ENCODE data around the gene CDC45.
"Not testable (repeated sequence)": the region's sequence is repeated elsewhere in the genome, so short reads cannot be mapped to it uniquely, and the experiment has no call there.

The CDC45 gene

GRCh38 chr22:19530751-19531150 lies 51.0 kb downstream of the CDC45 start:
- no peak for DNase-seq (ENCODE audit: low spot score)

DNA sequence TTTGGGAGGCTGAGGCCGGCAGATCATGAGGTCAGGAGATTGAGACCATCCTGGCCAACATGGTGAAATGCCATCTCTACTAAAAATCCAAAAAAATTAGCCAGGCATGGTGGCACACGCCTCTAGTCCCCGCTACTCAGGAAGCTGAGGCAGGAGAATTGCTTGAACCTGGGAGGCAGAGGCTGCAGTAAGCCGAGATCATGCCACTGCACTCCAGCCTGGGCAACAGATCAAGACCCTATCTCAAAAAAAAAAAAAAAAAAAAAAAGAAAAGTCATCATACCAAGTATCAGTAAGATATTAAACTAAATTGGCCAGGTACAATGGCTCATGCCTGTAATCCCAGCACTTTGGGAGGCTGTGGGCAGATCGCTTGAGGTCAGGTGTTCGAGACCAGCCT lies 51.6 kb downstream of the CDC45 start:
- not testable (repeated sequence) for DNase-seq (ENCODE audit: low spot score)

GRCh38 chr22:19533049-19533626 lies 53.4 kb downstream of the CDC45 start:
- DNase-seq (ENCODE audit: low spot score): no peak

DNA sequence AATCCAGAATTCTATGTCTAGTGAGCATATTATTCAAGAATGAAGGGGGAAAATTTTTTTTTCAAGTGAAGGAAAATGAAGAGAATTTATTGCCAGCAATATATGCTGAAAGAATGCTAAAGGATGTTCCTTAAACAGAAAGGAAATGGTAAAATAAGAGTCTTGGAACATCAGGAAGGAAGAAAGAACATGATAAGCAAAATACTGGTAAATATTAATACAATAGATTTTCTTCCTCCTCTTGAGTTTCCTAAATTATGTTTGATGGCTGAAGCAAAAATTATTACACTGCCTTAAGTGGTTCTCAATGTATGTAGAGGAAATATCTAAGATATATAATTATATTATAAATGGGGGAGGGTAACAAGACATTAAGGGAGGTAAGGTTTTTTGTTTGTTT lies 54.1 kb downstream of the CDC45 start:
- DNase-seq (ENCODE audit: low spot score): no peak

DNA sequence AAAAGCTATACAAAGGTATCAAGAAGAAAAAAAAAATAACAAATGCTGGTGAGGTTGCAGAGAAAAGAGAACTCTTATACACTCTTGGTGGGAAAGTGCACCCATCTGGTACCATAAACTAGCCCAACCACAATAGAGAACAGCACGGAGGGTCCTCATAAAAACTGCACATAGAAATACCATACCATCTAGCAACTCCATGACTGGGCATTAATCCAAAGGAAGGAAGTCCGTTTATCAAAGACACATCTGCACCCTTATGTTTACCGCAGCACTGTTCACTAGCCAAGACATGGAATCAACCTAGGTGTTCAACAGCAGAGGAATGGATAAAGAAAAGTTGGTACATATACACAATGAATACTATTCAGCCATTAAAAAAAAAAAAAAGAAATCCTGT lies 55.3 kb downstream of the CDC45 start:
- DNase-seq (ENCODE audit: low spot score): no peak

- DNase-seq (ENCODE audit: low spot score): no peak
These were observed 56.8 kb downstream of the CDC45 start for GRCh38 chr22:19536564-19536963.

DNA sequence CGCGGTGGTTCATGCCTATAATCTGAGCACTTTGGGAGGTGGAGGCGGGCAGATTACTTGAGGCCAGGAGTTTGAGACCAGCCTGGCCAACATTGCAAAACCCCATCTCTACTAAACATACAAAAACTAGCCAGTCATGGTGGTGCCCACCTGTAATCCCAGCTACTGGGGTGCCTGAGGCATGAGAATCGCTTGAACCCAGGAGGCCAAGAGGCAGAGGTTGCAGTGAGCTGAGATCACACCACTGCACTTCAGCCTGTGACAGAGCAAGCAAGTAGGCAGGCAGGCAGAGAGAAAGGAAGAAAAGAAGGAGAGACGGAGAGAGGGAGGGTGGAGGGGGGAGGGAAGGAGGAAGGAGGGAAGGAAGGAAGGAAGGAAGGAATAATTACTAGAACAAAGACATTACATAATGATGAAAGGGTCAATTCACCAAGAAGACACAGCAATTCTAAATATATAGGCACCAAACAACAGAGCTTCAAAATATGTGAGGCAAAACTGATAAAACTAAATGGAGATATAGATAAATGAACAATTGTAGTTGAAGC lies 58.3 kb downstream of the CDC45 start:
- DNase-seq (ENCODE audit: low spot score): no peak

- no peak for DNase-seq (ENCODE audit: low spot score)
These were observed 60.7 kb downstream of the CDC45 start for GRCh38 chr22:19540394-19540793.

DNA sequence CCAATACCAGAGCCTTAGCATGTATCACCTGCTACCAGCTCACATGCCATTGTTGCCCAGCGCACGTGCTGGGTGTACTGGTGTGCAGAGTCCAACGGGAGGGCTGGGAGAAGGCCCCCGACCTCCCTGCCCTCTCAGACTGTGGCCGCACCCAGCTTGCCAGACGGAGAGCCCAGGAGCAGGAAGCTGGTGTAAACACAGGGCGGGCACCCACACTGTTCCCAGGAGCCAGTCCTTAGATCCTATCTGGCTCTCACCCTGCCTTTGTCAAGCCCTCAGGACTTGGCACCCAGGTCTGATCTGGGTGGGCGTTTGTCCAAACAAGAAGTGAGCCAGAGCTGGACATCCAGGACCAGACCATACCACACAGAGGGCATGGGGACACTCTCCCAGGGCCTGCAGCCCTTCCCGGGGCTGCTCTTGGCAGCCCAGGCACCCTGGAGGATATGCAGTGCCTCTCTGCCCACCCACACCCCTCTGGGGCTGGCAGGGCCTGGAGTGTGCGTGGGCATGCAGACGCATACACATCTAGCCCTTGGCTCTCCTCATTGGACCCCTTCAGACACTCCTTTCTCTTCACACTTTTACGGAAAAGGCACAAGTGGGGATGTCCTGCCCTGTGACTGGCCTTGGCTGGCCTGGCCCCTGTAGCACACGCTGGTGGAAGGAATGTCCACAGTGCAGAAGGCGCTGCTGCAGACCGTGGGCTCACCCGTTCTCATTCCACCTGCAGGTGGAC lies 64.4 kb downstream of the CDC45 start:
- DNase-seq (ENCODE audit: low spot score): no peak

DNA sequence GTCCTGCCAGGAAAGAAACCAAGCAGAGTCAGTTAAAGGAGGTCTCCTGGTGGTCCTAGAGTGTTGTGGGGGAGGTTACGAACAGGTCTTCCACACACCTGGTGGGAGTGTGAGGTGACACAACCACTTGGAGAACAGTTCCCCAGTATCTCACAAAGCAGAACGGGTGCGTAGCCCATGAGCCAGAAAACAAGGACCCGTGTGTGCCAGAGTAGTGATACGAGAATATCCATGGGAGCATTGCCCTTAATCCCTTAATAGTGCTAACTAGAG lies 66.2 kb downstream of the CDC45 start:
- no peak for DNase-seq (ENCODE audit: low spot score)

DNA sequence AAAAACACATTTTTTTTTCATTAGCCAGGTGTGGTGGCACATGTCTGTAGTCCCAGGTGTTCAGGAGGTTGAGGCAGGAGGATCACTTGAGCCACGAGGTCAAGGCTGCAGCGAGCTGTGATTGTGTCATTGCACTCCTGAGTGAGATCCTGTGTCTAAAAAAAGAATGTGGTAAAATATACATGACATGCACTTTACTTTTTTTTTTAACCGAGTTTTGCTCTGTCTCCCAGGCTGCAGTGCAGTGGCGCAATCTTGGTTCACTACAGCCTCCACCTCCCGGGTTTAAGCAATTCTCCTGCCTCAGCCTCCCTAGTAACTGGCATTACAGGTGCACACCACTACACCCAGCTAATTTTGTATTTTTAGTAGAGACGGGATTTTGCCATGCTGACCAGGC lies 67.0 kb downstream of the CDC45 start:
- DNase-seq (ENCODE audit: low spot score): no peak

- DNase-seq (ENCODE audit: low spot score): no peak
These were observed 67.9 kb downstream of the CDC45 start for GRCh38 chr22:19547620-19548019.

- not testable (repeated sequence) for DNase-seq (ENCODE audit: low spot score)
These were observed 68.7 kb downstream of the CDC45 start for GRCh38 chr22:19548427-19548826.

GRCh38 chr22:19548964-19549363 lies 69.2 kb downstream of the CDC45 start:
- DNase-seq (ENCODE audit: low spot score): no peak

DNA sequence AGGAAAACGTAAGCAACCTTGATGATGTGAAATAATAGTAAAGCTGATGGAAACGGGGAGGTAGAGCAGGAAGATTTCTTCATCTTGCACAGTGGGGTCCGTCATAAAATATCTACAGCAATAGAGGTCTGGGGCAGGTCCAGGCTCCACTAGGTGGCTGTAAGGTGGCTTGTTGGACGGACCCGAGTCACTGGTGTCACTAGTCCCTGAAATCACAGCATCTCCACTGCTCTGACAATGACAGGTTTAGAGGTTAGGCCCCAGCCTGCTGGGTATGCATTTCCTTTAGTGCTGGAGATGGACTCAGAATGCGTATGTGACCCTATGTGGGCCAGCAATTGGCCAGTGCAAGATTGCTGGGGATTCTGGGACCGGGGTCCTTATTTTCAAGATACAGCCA lies 69.7 kb downstream of the CDC45 start:
- no peak for DNase-seq (ENCODE audit: low spot score)

- DNase-seq (ENCODE audit: low spot score): no peak
These were observed 70.7 kb downstream of the CDC45 start for GRCh38 chr22:19550382-19550781.

DNA sequence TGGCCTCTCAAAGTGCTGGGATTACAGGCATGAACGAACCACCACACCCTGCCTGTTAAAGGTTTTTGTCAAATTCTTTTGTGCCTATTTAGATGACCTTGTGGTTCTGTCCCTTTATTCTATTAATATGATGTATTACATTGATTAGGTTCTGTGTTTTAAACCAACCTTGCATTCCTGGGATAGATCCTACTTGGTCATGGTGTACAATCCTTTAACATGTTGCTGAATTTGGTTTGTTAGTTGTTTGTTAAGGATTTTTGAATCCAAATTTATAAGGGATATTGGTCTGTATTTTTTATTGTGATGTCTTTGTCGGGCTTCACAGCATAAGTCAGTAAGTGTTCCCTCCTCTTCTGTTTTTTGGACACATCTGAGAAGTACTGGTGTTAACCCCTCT lies 73.5 kb downstream of the CDC45 start:
- DNase-seq (ENCODE audit: low spot score): no peak

DNA sequence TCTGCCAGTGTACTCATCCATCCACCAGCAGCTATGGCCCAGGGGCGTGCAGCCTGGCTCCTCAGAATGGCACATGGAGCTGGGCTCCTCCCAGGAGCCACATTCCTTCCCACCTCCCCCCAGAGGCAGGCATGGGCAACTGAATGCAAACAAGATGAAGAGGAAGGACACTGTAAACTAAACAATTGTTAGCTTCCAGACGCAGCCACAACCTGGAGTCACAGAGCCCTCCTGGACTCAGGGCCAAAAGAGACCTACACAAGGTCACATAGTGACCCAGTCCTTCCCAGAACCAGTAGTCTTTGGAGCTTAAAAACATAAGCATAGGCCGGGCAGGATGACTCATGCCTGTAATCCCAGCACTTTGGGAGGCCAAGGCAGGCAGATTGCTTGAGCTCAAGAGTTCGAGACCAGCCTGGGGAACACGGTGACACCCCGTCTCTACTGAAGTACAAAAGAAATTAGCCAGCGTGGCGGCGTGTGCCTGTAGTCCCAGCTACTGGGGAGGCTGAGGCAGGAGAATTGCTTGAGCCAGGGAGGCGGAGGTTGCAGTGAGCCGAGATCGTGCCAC lies 75.2 kb downstream of the CDC45 start:
- DNase-seq (ENCODE audit: low spot score): no peak

DNA sequence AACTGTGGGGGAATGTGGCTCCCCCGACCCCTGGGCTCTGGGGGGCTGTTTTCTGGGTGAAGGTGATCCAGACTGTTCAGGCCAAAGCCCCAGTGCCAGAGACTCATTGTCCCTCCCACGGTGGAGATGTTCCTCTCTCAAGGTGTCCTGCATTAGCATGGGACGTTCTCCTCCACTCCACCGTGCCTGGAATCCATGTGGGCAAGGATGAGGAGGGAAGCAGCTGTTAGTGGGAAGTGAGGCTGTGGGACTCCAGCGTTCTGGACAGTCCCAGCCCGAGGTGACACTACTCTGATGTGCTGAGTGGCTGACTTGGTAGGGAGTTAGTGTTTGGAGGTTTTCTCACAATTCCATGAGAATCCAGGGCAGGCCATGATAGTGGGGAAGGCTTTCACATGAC lies 75.9 kb downstream of the CDC45 start:
- no peak for DNase-seq (ENCODE audit: low spot score)

- DNase-seq (ENCODE audit: low spot score): no peak
These were observed 77.3 kb downstream of the CDC45 start for GRCh38 chr22:19556963-19557545.

DNA sequence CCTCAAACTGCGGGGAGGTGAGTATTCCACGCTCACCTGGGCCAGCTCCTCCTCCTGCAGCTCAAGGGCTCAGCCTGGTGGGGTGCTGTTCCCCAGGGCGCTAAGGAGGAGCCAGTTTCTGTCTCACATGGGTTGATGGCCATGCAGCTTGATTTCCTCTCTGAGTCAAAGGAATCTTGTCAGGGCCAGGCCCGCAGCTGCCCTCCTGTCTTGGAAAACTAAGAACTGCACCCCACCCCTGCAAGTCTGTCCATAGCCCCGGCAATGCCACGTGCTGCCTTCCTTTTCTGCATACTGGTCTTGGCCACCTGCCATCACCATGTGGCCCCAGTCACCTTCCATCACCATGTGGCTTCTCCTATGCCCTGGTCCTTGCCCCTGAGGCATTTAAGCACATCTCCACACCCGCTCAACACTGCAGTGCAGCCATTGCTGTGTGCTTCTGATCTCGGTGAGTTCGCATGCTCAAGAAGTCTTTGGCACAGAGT lies 79.6 kb downstream of the CDC45 start:
- no peak for DNase-seq (ENCODE audit: low spot score)

DNA sequence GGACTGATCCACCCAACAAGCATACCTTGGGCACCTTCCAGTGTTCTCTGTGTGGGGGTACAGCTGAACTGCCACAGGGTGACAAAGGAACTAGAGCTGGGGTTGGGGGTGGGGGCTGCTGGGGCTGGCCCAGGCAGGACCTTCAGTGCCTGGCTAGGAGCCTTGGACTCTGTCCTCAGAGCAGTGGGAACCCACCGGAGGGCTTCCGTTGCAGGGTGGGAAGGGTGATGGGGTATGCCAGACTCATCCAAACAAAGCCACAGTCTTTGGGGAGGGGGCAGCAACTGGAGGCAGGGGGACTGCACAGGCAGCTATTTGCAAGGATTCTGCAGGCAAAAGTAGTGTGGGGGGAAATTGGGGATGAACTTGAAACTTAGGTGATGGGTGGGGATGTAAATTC lies 80.2 kb downstream of the CDC45 start:
- no peak for DNase-seq (ENCODE audit: low spot score)
